GM12878 (cell line): Measurements from ENCODE around the gene CDH2. TPM values are rescaled to one million over a fixed set of nuclear protein-coding genes. Genes with fewer than 3 reads are reported as not detected.

Experiments used
- ATAC-seq: fragments of 200-7000 bp; cut with Tn5 transposase; 3 replicates; pipeline ENCODE4 v1.9.1; 2020; ENCODE audit warnings: mild to moderate bottlenecking, moderate library complexity
- BruUV-seq: library from RNA; stranded (reverse); fragments of 400-500 nt; replicated peaks from 2 replicates; lab custom pipeline; 2021; lab: Mats Ljungman, UMichigan
- CTCF ChIA-PET: fragments of 300-600 bp; sonication (Branson Sonifier 250); formaldehyde crosslinking; extraction: SDS; loops from one replicate; lab custom pipeline; 2021; ENCODE audit warnings: inconsistent platforms; lab: Yijun Ruan, JAX
- POLR2A ChIA-PET: fragments of 350-600 bp; formaldehyde crosslinking; extraction: SDS; loops from one replicate; lab custom pipeline; 2021; ENCODE audit warnings: inconsistent platforms; lab: Charles Lee
- RAD21 ChIA-PET: fragments of 300-600 bp; sonication (Branson Sonifier 250); formaldehyde crosslinking; loops from one replicate; lab custom pipeline; 2023; ENCODE audit warnings: antibody characterized with exemption; ENCODE audit not compliant: unreplicated experiment; lab: Charles Lee
- SMC1A ChIA-PET: fragments of 300-600 bp; sonication (Branson Sonifier 250); formaldehyde crosslinking; loops from one replicate; lab custom pipeline; 2023; ENCODE audit not compliant: unreplicated experiment, uncharacterized antibody; lab: Charles Lee
- DNase-seq: peaks from one replicate; pipeline ENCODE4 v3.0.0-alpha.2; 2011; ENCODE audit warnings: low read depth, low spot score
- FAIRE-seq: peaks from 3 replicates; lab custom pipeline; 2011; peaks lifted over from hg19 to GRCh38; lab: Jason Lieb, UNC
- H2AFZ ChIP-seq: 2 replicates; pipeline ENCODE4 v1.6.0; 2011; ENCODE audit warnings: low read depth, low read length, control low read depth; ENCODE audit not compliant: control insufficient read depth
- H3K27ac ChIP-seq: 2 replicates; pipeline ENCODE4 v1.5.1; 2011; ENCODE audit warnings: control low read depth; ENCODE audit not compliant: control insufficient read depth, insufficient read depth
- H3K27me3 ChIP-seq, 2 experiments: replicated peaks in 1 of 2; 2 replicates each; pipeline versions ENCODE4 v1.6.0 to v1.6.1; 2011; ENCODE audit warnings: low read length in 1 of 2; ENCODE audit not compliant: control insufficient read depth in 2 of 2, insufficient read depth in 2 of 2
- H3K36me3 ChIP-seq, 2 experiments: 2 replicates each; pipeline ENCODE4 v1.5.1; 2011; ENCODE audit warnings: low read length in 1 of 2; ENCODE audit not compliant: control insufficient read depth in 2 of 2, insufficient read depth in 2 of 2
- H3K4me1 ChIP-seq: 2 replicates; pipeline ENCODE4 v1.6.1; 2011; ENCODE audit warnings: mild to moderate bottlenecking, low read length, moderate library complexity, mixed read lengths; ENCODE audit not compliant: control insufficient read depth, insufficient read depth
- H3K4me2 ChIP-seq: 2 replicates; pipeline ENCODE4 v1.6.0; 2011; ENCODE audit warnings: control low read depth; ENCODE audit not compliant: control insufficient read depth, insufficient read depth
- H3K4me3 ChIP-seq: fragments of 200-600 bp; sonication (generic); 2 replicates; pipeline ENCODE4 v1.5.1; 2016
- H3K79me2 ChIP-seq: 2 replicates; pipeline ENCODE4 v1.6.0; 2011; ENCODE audit warnings: low read length; ENCODE audit not compliant: control insufficient read depth, insufficient read depth
- H3K9ac ChIP-seq: 2 replicates; pipeline ENCODE4 v1.8.0; 2011; ENCODE audit warnings: low read length, control low read depth, mixed read lengths; ENCODE audit not compliant: control insufficient read depth, insufficient read depth
- H3K9me3 ChIP-seq: replicated peaks from 3 replicates; pipeline ENCODE4 v1.5.1; 2011; ENCODE audit warnings: mild to moderate bottlenecking, low read length; ENCODE audit not compliant: control insufficient read depth, insufficient read depth
- H4K20me1 ChIP-seq: 2 replicates; pipeline ENCODE4 v1.6.0; 2011; ENCODE audit not compliant: control insufficient read depth, insufficient read depth
- ATF2 ChIP-seq: IDR thresholded peaks from 2 replicates; pipeline ENCODE4 v1.6.1; 2012; ENCODE audit warnings: low read length, inconsistent platforms
- CREM ChIP-seq: IDR thresholded peaks from 2 replicates; pipeline ENCODE4 v1.6.1; 2014; ENCODE audit warnings: antibody characterized with exemption, low read depth
- CTCF ChIP-seq, 3 experiments: IDR thresholded peaks in 2 of 3; conservative IDR thresholded peaks in 1 of 3; 2 replicates each; pipeline ENCODE4 v1.5.1; 2011; ENCODE audit warnings: low read depth in 3 of 3, low read length in 3 of 3, mild to moderate bottlenecking in 3 of 3, control low read depth in 2 of 3, moderate library complexity in 2 of 3, inconsistent platforms in 1 of 3, mixed read lengths in 1 of 3; ENCODE audit not compliant: control insufficient read depth in 2 of 3, insufficient read depth in 1 of 3; ENCODE audit errors: extremely low read depth in 1 of 3
- ETV6 ChIP-seq, 2 experiments: fragments of 450-650 bp in 1 of 2; IDR thresholded peaks in 1 of 2; conservative IDR thresholded peaks in 1 of 2; 2 replicates each; pipeline ENCODE4 v1.6.1; 2014; ENCODE audit warnings: antibody characterized with exemption in 1 of 2, borderline replicate concordance in 1 of 2, low read depth in 1 of 2, mild to moderate bottlenecking in 1 of 2, moderate library complexity in 1 of 2
- FOXM1 ChIP-seq: IDR thresholded peaks from 2 replicates; pipeline ENCODE4 v1.6.1; 2012; ENCODE audit warnings: low read depth, mild to moderate bottlenecking, inconsistent platforms, low read length, moderate library complexity
- HCFC1 ChIP-seq: fragments of 150-350 bp; IDR thresholded peaks from 2 replicates; pipeline ENCODE4 v1.6.1; 2014; ENCODE audit warnings: low read length
- HDAC6 ChIP-seq: fragments of 200-600 bp; sonication (generic); IDR thresholded peaks from one replicate; pipeline ENCODE4 v1.8.0; 2017; ENCODE audit warnings: antibody characterized with exemption; ENCODE audit not compliant: unreplicated experiment
- KLF5 ChIP-seq: fragments of 450-650 bp; IDR thresholded peaks from 2 replicates; pipeline ENCODE4 v1.6.1; 2014; ENCODE audit warnings: mild to moderate bottlenecking; ENCODE audit not compliant: partially characterized antibody
- NFXL1 ChIP-seq: fragments of 450-650 bp; IDR thresholded peaks from 2 replicates; pipeline ENCODE4 v1.6.1; 2017; ENCODE audit warnings: antibody characterized with exemption, mild to moderate bottlenecking, borderline replicate concordance
- NFYA ChIP-seq: IDR thresholded peaks from 2 replicates; pipeline ENCODE4 v1.6.1; 2011; ENCODE audit warnings: low read depth, mild to moderate bottlenecking, low read length, improper control_type of control experiment, borderline replicate concordance
- RFX5 ChIP-seq: IDR thresholded peaks from 2 replicates; pipeline ENCODE4 v1.6.1; 2011; ENCODE audit warnings: low read depth, low read length, improper control_type of control experiment
- SUZ12 ChIP-seq: fragments of 200-600 bp; sonication (generic); IDR thresholded peaks from one replicate; pipeline ENCODE4 v1.6.1; 2018; ENCODE audit warnings: antibody characterized with exemption, mild to moderate bottlenecking; ENCODE audit not compliant: unreplicated experiment
- TAF1 ChIP-seq: IDR thresholded peaks from 2 replicates; pipeline ENCODE4 v1.6.1; 2011; ENCODE audit warnings: mild to moderate bottlenecking, low read depth, low read length, borderline replicate concordance
- TBL1XR1 ChIP-seq: IDR thresholded peaks from 2 replicates; pipeline ENCODE4 v1.6.1; 2012; ENCODE audit warnings: low read depth, low read length, improper control_type of control experiment
- TCF12 ChIP-seq: IDR thresholded peaks from 2 replicates; pipeline ENCODE4 v1.6.1; 2011; ENCODE audit warnings: low read depth, mild to moderate bottlenecking, low read length
- WRNIP1 ChIP-seq: IDR thresholded peaks from 2 replicates; pipeline ENCODE4 v1.6.1; 2011; ENCODE audit warnings: low read depth, low read length, improper control_type of control experiment, borderline replicate concordance
- ZBTB33 ChIP-seq: fragments of 450-650 bp; IDR thresholded peaks from 2 replicates; pipeline ENCODE4 v1.6.1; 2017; ENCODE audit warnings: mild to moderate bottlenecking
- ZNF384 ChIP-seq: IDR thresholded peaks from 2 replicates; pipeline ENCODE4 v1.6.1; 2012; ENCODE audit warnings: low read depth, mild to moderate bottlenecking, low read length, improper control_type of control experiment, borderline replicate concordance
- WGBS: methylation state at CpG from one replicate; pipeline ENCODE4 v1.1.6; 2016; ENCODE audit warnings: low lambda C conversion rate; ENCODE audit not compliant: insufficient replicate concordance, insufficient coverage; ENCODE audit errors: missing lambda C conversion rate; 5-methylcytosine and 5-hydroxymethylcytosine counted together
- in situ Hi-C: fragments of 300-500 bp; cut with MboI; formaldehyde crosslinking; loops from 9 replicates; pipeline ENCODE4 v1.14.3; 2018; ENCODE audit warnings: mixed read lengths
- intact Hi-C: fragments of 100-400 bp; cut with micrococcal nuclease; formaldehyde crosslinking; loops from one replicate; pipeline ENCODE4 v1.14.2; 2022; ENCODE audit not compliant: unreplicated experiment
- polyA plus RNA-seq, 11 experiments: library from polyadenylated mRNA; depleted of rRNA in 4 of 11; unstranded in 6 of 11; stranded (reverse) in 5 of 11; fragments of >200 nt; fragmentation: Nextera tagmentation in 4 of 11; fragmentation: Illumina TruSeq in 1 of 11; extraction: Ambion mirVana in 4 of 11; extraction: Trizol in 1 of 11; gene quantifications; 1 replicate in 1 of 11; 2 replicates in 10 of 11; pipeline versions ENCODE4 v1.2.1 to v1.2.3, GENCODE V29; 2011 to 2016; ENCODE audit warnings: inconsistent platforms in 2 of 11, missing spikeins in 2 of 11, low read depth in 1 of 11
- total RNA-seq, 4 experiments: library from RNA; depleted of rRNA in 3 of 4; stranded (reverse); fragments of >200 nt in 3 of 4; fragmentation: Illumina TruSeq in 1 of 4; extraction: Trizol in 1 of 4; gene quantifications; 2 replicates each; pipeline versions ENCODE4 v1.2.1 to v1.2.3, GENCODE V29; 2013 to 2021

Gene CDH2
- total and polyA plus RNA-seq, 10 of the 15 experiments (the other 5 are each of a cell fraction or from before 2014, with no cell fraction given) = 0.01 to 0.25 (median 0.06) TPM; not detected in 4

GRCh38 chr18:28120828-28121515 is 56.0 kb downstream of the CDH2 start:
- ChIA-PET POLR2A (no interaction called here), RAD21 (no interaction called here), CTCF (no interaction called here), SMC1A (no interaction called here)
- no peaks in the 10 kb centered on the region for H3K4me1 ChIP-seq
- no peak overlapping the region for H3K4me2 ChIP-seq
- H3K79me2 ChIP-seq = no peaks in the 10 kb centered on the region
- H3K9me3 ChIP-seq = no peaks in the 10 kb centered on the region
- in situ Hi-C loops = no loop called here
- no TSS peak for BruUV-seq
- ATAC-seq (no peak), DNase-seq (no peak), FAIRE-seq (no peak)
- H3K27ac ChIP-seq = no peak overlapping the region
- no peak overlapping the region for H3K4me3 ChIP-seq
- no peaks in the 10 kb centered on the region for H3K36me3 ChIP-seq
- H3K27me3 ChIP-seq = no peaks in the 10 kb centered on the region
- intact Hi-C loops = no loop called here
- no peaks in the 10 kb centered on the region for H4K20me1 ChIP-seq
- no peak overlapping the region for H2AFZ ChIP-seq
- no peak overlapping the region for H3K9ac ChIP-seq
- WGBS = 17% methylated on average over 2 of the region's 2 CpGs
- TF ChIP-seq HCFC1 = no peak
- no peak for TF ChIP-seq CTCF (IDR thresholded peaks at IDR 0.05 in 2 of 3, conservative IDR thresholded peaks at IDR 0.05 in 1 of 3; ENCODE audit: control insufficient read depth in 2 of 3, extremely low read depth in 1 of 3, insufficient read depth in 1 of 3, low read depth in 3 of 3, low read length in 3 of 3)
- TF ChIP-seq TBL1XR1 = no peak
- no peak for TF ChIP-seq ETV6 (conservative IDR thresholded peaks at IDR 0.05 in 1 of 2, IDR thresholded peaks at IDR 0.05 in 1 of 2; ENCODE audit: borderline replicate concordance in 1 of 2, low read depth in 1 of 2)
- TF ChIP-seq CREM = no peak
- TF ChIP-seq ZBTB33 = no peak
- no peak for TF ChIP-seq SUZ12
- no peak for TF ChIP-seq RFX5
- no peak for TF ChIP-seq ZNF384
- TF ChIP-seq TCF12 = no peak
- no peak for TF ChIP-seq ATF2
- no peak for TF ChIP-seq NFYA
- no peak for TF ChIP-seq KLF5
- no peak for TF ChIP-seq TAF1
- no peak for TF ChIP-seq HDAC6
- no peak for TF ChIP-seq WRNIP1
- TF ChIP-seq FOXM1 = no peak
- TF ChIP-seq NFXL1 = no peak
